HepG2 (cell line): ENCODE results near the gene PNKD. TPM values are rescaled to one million over a fixed set of nuclear protein-coding genes. Genes with fewer than 3 reads are reported as not detected.

Source experiments
- AKAP8 ChIP-seq: sonication (generic); formaldehyde crosslinking; IDR thresholded peaks from 2 replicates; pipeline ENCODE4 v1.5.1; 2020; ENCODE audit warnings: mild to moderate bottlenecking, missing genetic modification reagents
- BHLHE40 ChIP-seq: IDR thresholded peaks from 2 replicates; pipeline ENCODE4 v1.6.1; 2011; ENCODE audit warnings: low read length, improper control_type of control experiment
- ELF1 ChIP-seq: sonication (generic); formaldehyde crosslinking; IDR thresholded peaks from 2 replicates; pipeline ENCODE4 v1.4.0; 2020; ENCODE audit warnings: missing genetic modification reagents
- GABPB1 ChIP-seq: IDR thresholded peaks from 2 replicates; pipeline ENCODE4 v1.6.1; 2016; ENCODE audit warnings: mild to moderate bottlenecking, missing genetic modification reagents, moderate library complexity, missing compliant biosample characterization
- MED1 ChIP-seq: sonication (generic); formaldehyde crosslinking; IDR thresholded peaks from 2 replicates; pipeline ENCODE4 v1.4.0; 2020; ENCODE audit warnings: missing genetic modification reagents
- SMAD1 ChIP-seq: sonication (generic); formaldehyde crosslinking; IDR thresholded peaks from 2 replicates; pipeline ENCODE4 v1.4.0; 2020; ENCODE audit warnings: missing genetic modification reagents, low read depth, mild to moderate bottlenecking, borderline replicate concordance
- YY1 ChIP-seq: IDR thresholded peaks from 2 replicates; pipeline ENCODE4 v1.6.1; 2011; ENCODE audit warnings: low read length, low read depth, moderate library complexity, mild to moderate bottlenecking; ENCODE audit not compliant: insufficient read depth, insufficient replicate concordance
- ZNF101 ChIP-seq: sonication (generic); formaldehyde crosslinking; IDR thresholded peaks from 2 replicates; pipeline ENCODE4 v1.4.0; 2020; ENCODE audit warnings: mild to moderate bottlenecking, low read depth, missing genetic modification reagents, borderline replicate concordance
- ZNF232 ChIP-seq: sonication (generic); formaldehyde crosslinking; IDR thresholded peaks from 2 replicates; pipeline ENCODE4 v1.4.0; 2020; ENCODE audit warnings: missing genetic modification reagents, borderline replicate concordance
- ZNF333 ChIP-seq: sonication (generic); formaldehyde crosslinking; IDR thresholded peaks from 2 replicates; pipeline ENCODE4 v1.4.0; 2020; ENCODE audit warnings: mild to moderate bottlenecking, missing genetic modification reagents, borderline replicate concordance
- ZNF670 ChIP-seq: sonication (generic); formaldehyde crosslinking; IDR thresholded peaks from 2 replicates; pipeline ENCODE4 v1.8.0; 2022; ENCODE audit warnings: mild to moderate bottlenecking, missing genetic modification reagents, borderline replicate concordance
- ZSCAN12 ChIP-seq: sonication (generic); formaldehyde crosslinking; IDR thresholded peaks from 2 replicates; pipeline ENCODE4 v1.9.0; 2021; ENCODE audit warnings: mild to moderate bottlenecking, missing genetic modification reagents
- ZSCAN22 ChIP-seq: sonication (generic); formaldehyde crosslinking; IDR thresholded peaks from 2 replicates; pipeline ENCODE4 v1.4.0; 2020; ENCODE audit warnings: mild to moderate bottlenecking, missing genetic modification reagents
- polyA plus RNA-seq, 8 experiments: library from polyadenylated mRNA; depleted of rRNA in 3 of 8; stranded (reverse) in 7 of 8; unstranded in 1 of 8; fragments of >200 nt; fragmentation: Illumina TruSeq in 4 of 8; extraction: Trizol in 4 of 8; gene quantifications; 2 replicates each; pipeline versions ENCODE4 v1.2.1 to v1.2.3, GENCODE V29; 2011 to 2016; ENCODE audit warnings: low read depth in 4 of 8, missing spikeins in 1 of 8, mixed read lengths in 1 of 8; ENCODE audit not compliant: insufficient read depth in 1 of 8
- total RNA-seq, 5 experiments: library from RNA; depleted of rRNA; stranded (reverse); fragments of >200 nt; fragmentation: Illumina TruSeq; extraction: Trizol; gene quantifications; 2 replicates each; pipeline ENCODE4 v1.2.3, GENCODE V29; 2016; ENCODE audit warnings: low read depth in 1 of 5
- TF ChIP-seq, protein P1 (sequence below): IDR thresholded peaks from 2 replicates; pipeline ENCODE4 v1.6.1; 2016; ENCODE audit warnings: missing biosample characterization, missing genetic modification reagents, low read depth
- TF ChIP-seq, protein P2 (sequence below): sonication (generic); formaldehyde crosslinking; IDR thresholded peaks from 2 replicates; pipeline ENCODE4 v1.8.0; 2022; ENCODE audit warnings: mild to moderate bottlenecking, missing genetic modification reagents, borderline replicate concordance
- TF ChIP-seq, protein P3 (sequence below): sonication (generic); formaldehyde crosslinking; IDR thresholded peaks from 2 replicates; pipeline ENCODE4 v1.5.0; 2020; ENCODE audit warnings: missing genetic modification reagents
- TF ChIP-seq, protein P4 (sequence below): sonication (generic); formaldehyde crosslinking; IDR thresholded peaks from 2 replicates; pipeline ENCODE4 v1.5.1; 2020; ENCODE audit warnings: mild to moderate bottlenecking, missing genetic modification reagents, moderate library complexity

PNKD gene
- total and polyA plus RNA-seq, 2 of the 13 experiments (the other 11 are each of a cell fraction or from before 2014, with no cell fraction given): 55.9 to 80.4 TPM

DNA sequence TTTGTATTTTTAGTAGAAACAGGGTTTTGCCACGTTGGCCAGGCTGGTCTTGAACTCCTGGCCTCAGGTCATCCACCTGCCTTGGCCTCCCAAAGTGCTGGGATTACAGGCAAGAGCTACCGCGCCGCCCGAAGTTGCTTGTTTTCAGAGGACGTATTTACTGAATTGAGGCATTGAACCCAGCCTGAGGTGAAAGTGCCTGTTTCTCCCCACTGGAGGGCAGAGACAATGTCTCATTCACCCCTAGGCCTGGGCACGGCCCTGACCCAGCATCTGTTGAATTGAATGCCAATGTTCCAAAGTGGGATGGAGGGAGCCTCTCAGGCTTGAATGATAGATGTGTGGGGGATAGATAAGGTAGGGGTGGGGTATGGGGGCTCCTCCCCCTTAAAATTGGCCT is 26.5 kb downstream of the PNKD start (continued):
- TF ChIP-seq, protein P1, sequence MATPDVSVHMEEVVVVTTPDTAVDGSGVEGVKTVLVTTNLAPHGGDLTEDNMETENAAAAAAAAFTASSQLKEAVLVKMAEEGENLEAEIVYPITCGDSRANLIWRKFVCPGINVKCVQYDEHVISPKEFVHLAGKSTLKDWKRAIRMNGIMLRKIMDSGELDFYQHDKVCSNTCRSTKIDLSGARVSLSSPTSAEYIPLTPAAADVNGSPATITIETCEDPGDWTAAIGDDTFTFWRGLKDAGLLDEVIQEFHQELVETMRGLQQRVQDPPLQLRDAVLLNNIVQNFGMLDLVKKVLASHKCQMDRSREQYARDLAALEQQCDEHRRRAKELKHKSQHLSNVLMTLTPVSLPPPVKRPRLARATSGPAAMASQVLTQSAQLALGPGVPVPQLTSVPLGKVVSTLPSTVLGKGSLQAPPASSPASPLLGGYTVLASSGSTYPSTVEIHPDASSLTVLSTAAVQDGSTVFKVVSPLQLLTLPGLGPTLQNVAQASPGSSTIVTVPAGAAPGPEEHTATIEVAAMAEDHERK (CRISPR knock-in tag): no peak
- TF ChIP-seq BHLHE40 (no peak), ZNF670 (CRISPR knock-in tag) (no peak), ZNF232 (CRISPR knock-in tag) (0 out of 2 replicates have a peak, but pooled peaks have one; percentile 6), ZNF333 (CRISPR knock-in tag) (no peak), SMAD1 (CRISPR knock-in tag) (no peak), MED1 (peak; percentile 61; the same call in 1 of the 2 replicates), YY1 (no peak), ZSCAN22 (CRISPR knock-in tag) (no peak), AKAP8 (no peak), ZSCAN12 (CRISPR knock-in tag) (no peak), ZNF101 (CRISPR knock-in tag) (no peak), GABPB1 (no peak), ELF1 (CRISPR knock-in tag) (no peak)
- TF ChIP-seq, protein P2, sequence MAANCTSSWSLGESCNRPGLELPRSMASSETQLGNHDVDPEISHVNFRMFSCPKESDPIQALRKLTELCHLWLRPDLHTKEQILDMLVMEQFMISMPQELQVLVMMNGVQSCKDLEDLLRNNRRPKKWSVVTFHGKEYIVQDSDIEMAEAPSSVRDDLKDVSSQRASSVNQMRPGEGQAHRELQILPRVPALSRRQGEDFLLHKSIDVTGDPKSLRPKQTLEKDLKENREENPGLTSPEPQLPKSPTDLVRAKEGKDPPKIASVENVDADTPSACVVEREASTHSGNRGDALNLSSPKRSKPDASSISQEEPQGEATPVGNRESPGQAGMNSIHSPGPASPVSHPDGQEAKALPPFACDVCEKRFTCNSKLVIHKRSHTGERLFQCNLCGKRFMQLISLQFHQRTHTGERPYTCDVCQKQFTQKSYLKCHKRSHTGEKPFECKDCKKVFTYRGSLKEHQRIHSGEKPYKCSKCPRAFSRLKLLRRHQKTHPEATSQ (CRISPR knock-in tag): no peak
- TF ChIP-seq, protein P3, sequence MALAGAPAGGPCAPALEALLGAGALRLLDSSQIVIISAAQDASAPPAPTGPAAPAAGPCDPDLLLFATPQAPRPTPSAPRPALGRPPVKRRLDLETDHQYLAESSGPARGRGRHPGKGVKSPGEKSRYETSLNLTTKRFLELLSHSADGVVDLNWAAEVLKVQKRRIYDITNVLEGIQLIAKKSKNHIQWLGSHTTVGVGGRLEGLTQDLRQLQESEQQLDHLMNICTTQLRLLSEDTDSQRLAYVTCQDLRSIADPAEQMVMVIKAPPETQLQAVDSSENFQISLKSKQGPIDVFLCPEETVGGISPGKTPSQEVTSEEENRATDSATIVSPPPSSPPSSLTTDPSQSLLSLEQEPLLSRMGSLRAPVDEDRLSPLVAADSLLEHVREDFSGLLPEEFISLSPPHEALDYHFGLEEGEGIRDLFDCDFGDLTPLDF (CRISPR knock-in tag): no peak
- TF ChIP-seq, protein P4, sequence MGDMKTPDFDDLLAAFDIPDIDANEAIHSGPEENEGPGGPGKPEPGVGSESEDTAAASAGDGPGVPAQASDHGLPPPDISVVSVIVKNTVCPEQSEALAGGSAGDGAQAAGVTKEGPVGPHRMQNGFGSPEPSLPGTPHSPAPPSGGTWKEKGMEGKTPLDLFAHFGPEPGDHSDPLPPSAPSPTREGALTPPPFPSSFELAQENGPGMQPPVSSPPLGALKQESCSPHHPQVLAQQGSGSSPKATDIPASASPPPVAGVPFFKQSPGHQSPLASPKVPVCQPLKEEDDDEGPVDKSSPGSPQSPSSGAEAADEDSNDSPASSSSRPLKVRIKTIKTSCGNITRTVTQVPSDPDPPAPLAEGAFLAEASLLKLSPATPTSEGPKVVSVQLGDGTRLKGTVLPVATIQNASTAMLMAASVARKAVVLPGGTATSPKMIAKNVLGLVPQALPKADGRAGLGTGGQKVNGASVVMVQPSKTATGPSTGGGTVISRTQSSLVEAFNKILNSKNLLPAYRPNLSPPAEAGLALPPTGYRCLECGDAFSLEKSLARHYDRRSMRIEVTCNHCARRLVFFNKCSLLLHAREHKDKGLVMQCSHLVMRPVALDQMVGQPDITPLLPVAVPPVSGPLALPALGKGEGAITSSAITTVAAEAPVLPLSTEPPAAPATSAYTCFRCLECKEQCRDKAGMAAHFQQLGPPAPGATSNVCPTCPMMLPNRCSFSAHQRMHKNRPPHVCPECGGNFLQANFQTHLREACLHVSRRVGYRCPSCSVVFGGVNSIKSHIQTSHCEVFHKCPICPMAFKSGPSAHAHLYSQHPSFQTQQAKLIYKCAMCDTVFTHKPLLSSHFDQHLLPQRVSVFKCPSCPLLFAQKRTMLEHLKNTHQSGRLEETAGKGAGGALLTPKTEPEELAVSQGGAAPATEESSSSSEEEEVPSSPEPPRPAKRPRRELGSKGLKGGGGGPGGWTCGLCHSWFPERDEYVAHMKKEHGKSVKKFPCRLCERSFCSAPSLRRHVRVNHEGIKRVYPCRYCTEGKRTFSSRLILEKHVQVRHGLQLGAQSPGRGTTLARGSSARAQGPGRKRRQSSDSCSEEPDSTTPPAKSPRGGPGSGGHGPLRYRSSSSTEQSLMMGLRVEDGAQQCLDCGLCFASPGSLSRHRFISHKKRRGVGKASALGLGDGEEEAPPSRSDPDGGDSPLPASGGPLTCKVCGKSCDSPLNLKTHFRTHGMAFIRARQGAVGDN (CRISPR knock-in tag): peak; percentile 49
